NCI-H2196 (cell line): ENCODE measurements around the gene AMN.

Experiments used
- DNase-seq: peaks from one replicate; lab custom pipeline; 2025; ENCODE audit not compliant: unreplicated experiment; lab: John Stamatoyannopoulos, UW

AMN gene

GRCh38 chr14:102898776-102899515 is 23.5 kb upstream of the AMN start:
- DNase-seq, result no peak

DNA sequence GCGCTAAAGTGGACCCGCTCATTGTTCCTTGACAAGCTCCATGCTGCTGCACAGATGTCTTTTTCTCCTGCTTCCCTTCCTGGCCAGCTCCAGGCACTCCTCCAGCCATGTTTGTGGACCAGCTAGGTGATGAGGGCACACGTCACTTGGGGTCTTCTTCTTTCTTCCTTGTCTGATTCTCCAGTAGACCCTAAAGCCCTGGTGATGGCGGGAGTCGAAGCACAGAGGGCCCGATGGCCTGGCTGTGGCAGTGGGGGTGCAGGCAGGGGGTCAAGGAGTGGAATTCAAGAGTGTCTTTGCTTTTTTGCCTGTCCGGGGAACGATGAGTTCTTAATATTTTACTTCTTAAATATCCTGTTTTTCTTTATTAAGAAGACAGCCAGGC is 23.0 kb upstream of the AMN start:
- DNase-seq, result no peak

GRCh38 chr14:102900631-102901571 is 21.6 kb upstream of the AMN start:
- DNase-seq, result no peak

- DNase-seq, result no peak
Measured at GRCh38 chr14:102901633-102902032, 20.8 kb upstream of the AMN start.

GRCh38 chr14:102902086-102902485 is 20.4 kb upstream of the AMN start:
- no peak for DNase-seq

GRCh38 chr14:102902523-102903247 is 19.8 kb upstream of the AMN start:
- no peak for DNase-seq

DNA sequence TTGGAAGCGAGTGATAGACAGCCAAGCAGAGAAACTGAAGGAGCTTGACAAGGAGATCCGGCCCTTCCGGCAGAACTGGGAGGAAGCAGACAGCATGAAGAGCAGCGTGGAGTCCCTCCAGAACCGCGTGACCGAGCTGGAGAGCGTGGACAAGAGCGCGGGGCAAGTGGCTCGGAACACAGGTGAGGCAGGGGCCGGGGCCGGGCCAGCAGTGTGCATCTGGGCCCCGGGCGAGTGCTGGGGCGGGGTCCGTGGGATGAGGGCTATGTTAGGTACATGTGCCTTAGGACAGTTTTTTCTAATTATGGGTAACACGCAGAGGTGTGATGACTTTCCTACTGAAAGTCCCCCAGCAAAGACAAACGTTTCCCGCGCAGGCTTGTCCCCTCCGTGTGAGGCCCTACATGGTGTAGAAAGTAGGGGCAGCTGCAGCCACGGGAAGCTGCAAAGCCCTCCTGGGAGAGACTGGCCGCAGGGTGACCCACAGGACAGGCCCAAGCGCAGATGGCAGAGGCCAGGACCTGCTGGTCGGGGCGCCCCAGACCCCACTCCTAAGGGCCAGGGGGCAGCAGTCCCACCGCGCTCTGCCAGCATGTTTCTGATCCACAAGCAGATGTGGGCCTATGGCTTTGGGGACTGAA is 19.1 kb upstream of the AMN start:
- DNase-seq, result no peak

DNA sequence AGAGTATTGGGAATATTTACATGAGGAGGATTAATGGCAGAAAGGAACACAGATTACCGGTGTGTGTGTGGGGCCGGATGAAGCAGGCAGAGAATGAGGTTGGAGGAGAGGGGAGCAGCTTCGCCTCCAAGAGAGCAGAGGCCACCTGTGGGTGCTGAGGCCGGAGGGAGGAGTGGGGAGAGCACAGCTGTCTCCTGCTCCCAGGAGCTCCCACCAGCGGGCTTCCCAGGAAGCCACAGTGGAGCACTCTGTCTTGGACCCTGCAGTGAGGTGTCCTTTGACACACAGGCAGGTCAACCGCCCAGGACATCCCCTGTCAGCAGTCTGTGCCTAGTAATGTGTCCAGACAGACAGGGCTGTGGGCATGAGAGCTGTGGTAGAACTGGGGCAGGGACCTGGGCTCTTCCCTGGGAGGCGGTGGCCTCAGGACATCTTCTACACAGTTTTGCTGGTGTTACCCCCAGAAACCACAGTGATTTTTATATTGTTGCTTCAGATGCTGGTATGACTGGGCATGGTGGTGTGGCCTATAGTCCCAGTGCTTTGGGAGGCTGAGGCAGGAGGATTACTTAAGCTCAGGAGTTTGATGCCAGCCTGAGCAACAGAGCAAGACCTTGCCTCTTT is 18.5 kb upstream of the AMN start:
- DNase-seq, result no peak

- no peak for DNase-seq
Measured at GRCh38 chr14:102905116-102906108, 17.1 kb upstream of the AMN start.

DNA sequence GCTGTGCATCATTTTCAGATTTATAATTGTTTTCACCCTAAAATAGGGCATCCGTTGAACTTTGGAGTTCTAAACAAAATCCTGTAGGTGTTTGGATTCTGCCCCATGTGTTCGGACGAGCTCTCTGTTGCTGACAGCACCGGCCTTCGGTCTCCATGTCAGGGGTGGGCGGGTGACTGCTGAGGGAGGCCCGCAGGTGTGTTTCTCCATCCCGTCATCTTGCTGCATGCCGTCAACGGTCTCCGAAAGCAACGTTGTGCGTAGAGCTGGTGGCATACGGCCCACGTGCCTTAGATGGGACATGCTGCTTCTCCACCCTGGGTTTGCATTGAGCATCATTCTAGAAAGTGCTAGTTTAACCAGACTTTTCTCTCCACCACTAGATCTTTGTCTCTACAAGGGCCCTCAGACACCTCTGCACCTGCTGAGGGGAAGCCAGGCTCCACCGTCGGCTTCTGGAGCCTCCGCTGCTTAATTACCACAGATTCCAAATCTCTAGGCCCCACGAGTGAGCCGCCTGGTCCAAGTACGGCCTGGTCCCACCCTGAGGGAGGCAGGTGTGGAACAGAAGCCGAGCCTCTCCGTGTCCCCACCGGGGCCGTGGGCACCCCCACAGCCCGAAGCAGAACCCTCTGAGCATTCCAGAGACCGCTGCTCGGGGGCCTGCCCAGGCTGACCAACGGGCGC is 15.7 kb upstream of the AMN start:
- DNase-seq, result no peak

DNA sequence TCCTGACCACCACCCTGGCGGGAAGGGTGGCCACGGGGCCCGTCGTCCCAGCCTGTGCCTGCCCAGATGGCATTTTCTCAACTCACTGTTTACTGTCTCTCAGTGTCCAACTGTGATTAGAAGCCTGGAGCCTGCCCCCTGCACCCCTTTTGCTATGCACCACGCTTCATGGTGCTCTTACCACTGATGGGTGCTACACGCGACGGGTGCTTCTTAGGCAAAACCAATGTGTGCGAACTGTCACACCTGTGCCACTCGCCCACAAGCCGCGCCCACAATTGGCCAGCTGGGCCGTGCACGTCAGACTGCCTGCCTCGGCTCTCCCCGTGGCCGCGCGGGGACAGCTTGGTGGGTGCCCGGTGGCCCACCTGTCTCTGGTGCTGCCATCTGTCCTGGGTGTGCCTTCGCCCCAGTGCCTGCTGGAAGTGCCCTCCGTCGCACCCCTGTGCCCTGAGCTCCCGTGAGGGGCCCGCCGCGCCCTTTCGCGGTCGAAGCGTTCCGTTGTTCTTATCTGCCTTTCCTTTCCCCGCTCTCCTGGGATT is 15.1 kb upstream of the AMN start:
- DNase-seq, result no peak

DNA sequence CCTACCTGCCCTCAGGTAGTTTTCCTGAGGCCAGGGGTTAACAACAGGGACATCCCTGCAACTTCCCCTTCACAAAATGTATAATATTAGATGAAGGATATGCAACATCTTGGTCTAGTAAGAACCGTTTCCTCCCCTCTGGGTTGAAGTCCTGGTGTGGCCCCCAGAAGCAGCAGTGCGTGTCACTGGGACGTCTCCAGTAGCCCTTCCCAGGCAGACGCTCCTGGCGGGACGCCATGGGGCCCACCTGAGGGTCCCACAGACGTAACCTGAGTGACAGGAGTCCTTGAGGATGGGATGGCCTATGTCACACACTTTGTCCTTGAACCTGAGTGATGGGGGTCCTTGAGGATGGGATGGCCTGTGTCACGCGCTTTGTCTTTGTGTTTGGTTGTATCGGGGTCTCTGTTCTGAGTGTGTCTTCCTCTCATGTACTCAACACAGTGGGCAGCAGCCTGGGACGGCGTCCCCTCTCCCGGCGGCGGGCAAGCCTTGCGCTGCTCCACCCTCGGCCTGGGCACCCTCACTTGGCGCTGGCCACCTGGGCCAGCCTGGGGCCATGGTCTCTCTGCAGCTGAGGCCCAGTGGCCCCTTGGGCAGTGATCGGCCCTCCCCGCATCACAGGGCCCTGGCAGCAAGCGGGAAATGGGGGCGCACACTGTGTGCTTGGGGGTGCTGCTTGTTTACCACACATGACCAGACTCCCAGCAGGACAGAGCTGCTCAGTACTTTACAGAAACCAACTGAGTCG is 14.3 kb upstream of the AMN start:
- no peak for DNase-seq

DNA sequence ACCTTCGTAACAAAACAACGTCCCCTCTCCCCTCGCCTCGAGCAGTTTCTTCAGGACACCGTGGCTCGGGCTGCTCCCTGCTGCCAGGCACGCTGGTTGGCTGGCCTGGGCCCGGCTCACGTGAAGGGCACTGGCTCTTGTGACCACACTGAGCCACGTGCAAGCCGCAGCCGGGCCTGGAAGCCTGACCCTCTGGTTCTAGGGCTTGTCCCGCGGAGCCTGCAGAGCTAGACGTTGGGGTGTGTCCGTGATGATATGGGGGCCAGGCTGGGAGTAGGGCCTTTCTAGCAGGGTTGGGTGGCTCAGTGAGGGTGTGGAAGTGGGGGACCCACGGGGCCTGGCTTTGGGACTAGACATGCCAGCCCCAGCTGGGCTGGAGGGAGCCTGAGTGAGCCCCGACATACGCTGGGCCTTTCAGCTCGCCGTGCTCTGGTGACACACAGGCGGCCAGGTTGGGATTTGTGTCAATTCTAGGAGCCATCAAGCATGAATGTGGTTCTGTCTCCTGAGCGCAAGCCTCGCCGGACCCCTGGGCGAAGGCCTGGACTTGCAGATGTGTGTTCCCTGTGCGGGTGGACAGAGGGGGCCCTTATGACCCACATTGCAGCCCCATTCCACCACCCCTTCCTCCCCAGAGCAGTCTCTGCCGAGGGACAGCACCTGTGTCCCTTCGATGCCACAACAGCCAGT is 13.6 kb upstream of the AMN start:
- no peak for DNase-seq

GRCh38 chr14:102909462-102909861 is 13.0 kb upstream of the AMN start:
- DNase-seq, result no peak

DNA sequence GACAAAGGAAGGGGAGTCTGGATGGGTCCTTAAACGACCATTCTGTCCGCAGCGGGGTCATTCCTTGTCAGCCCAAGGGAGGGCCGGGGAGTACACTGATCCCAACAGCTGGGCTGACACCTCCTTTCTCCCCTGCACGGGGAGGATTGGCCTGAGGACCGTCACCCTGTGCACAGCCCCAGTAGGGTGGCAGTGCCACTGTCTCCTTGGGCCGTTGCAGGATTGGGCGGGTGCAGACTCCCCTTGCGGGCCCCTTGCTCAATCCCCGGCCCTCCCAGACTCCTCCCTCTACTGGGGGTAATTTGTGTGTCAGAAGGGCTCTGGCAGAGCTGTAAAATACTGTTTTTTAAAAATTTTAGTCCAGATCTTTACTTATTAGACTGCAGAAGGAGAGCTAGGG is 12.6 kb upstream of the AMN start:
- no peak for DNase-seq

GRCh38 chr14:102910442-102910841 is 12.0 kb upstream of the AMN start:
- DNase-seq, result no peak

GRCh38 chr14:102911541-102911951 is 10.9 kb upstream of the AMN start:
- DNase-seq, result no peak
